Liver (tissue), 3 donors: ENCODE measurements around the gene CRISPLD2.

Experiments
- EGR1 ChIP-seq, 2 donors: IDR thresholded peaks; 2 replicates each; pipeline ENCODE4 v1.6.1; 2016 to 2018; ENCODE audit warnings: antibody characterized with exemption in 2 of 2, low read depth in 2 of 2
- FOXA2 ChIP-seq: IDR thresholded peaks from 2 replicates; pipeline ENCODE4 v1.6.1; 2016; ENCODE audit warnings: antibody characterized with exemption
- GABPA ChIP-seq, 2 donors: IDR thresholded peaks in 1 of 2; conservative IDR thresholded peaks in 1 of 2; 2 replicates each; pipeline ENCODE4 v1.6.1; 2016; ENCODE audit warnings: antibody characterized with exemption in 2 of 2, mild to moderate bottlenecking in 1 of 2, moderate library complexity in 1 of 2
- JUND ChIP-seq, 2 donors: IDR thresholded peaks; 2 replicates each; pipeline ENCODE4 v1.6.1; 2016; ENCODE audit warnings: antibody characterized with exemption in 2 of 2
- NR2F2 ChIP-seq: IDR thresholded peaks from 2 replicates; pipeline ENCODE4 v1.6.1; 2016; ENCODE audit warnings: antibody characterized with exemption
- RAD21 ChIP-seq, 2 donors: IDR thresholded peaks; 2 replicates each; pipeline ENCODE4 v1.6.1; 2016; ENCODE audit warnings: antibody characterized with exemption in 2 of 2, mild to moderate bottlenecking in 2 of 2
- SP1 ChIP-seq: IDR thresholded peaks from 2 replicates; pipeline ENCODE4 v1.6.1; 2018; ENCODE audit warnings: antibody characterized with exemption, mild to moderate bottlenecking
- TAF1 ChIP-seq: conservative IDR thresholded peaks from 2 replicates; pipeline ENCODE4 v1.6.1; 2016; ENCODE audit warnings: antibody characterized with exemption, mild to moderate bottlenecking
- TF ChIP-seq, protein P1 (sequence below): fragments of 150-350 bp; IDR thresholded peaks from 2 replicates; pipeline ENCODE4 v1.5.1; 2017; ENCODE audit warnings: improper control_type of control experiment, low read depth, low read length; ENCODE audit not compliant: missing input control
- TF ChIP-seq, protein P2 (sequence below): IDR thresholded peaks from 2 replicates; pipeline ENCODE4 v1.6.1; 2016; ENCODE audit warnings: antibody characterized with exemption
- TF ChIP-seq, protein P3 (sequence below): IDR thresholded peaks from 2 replicates; pipeline ENCODE4 v1.6.1; 2016; ENCODE audit warnings: antibody characterized with exemption
- TF ChIP-seq, protein P4 (sequence below): IDR thresholded peaks from 2 replicates; pipeline ENCODE4 v1.6.1; 2016; ENCODE audit warnings: antibody characterized with exemption
- TF ChIP-seq, protein P5 (sequence below): IDR thresholded peaks from 2 replicates; pipeline ENCODE4 v1.6.1; 2016; ENCODE audit warnings: antibody characterized with exemption, mild to moderate bottlenecking
- donor health status: healthy.
- donor health status: healthy.

DNA sequence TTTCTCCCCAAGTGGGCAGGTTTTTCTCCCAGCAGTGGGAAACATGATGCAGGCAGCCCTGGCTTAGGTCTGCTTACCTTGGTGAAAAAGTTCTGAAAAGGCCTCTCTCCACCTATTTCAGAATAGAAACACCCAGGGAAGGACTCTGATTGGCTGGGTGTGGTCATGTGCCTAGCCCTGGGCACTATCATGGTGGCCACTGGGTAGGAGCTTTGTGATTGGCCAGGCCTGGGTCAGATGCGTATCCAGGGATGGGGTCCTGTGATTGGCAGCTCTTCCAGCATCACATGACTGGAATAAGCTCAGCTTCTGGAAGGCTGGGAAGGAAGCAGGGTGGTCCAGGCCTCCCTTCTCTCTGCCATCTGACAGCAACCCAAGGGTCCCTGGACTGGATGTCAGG lies 138.0 kb downstream of the CRISPLD2 start:
- TF ChIP-seq, protein P1, sequence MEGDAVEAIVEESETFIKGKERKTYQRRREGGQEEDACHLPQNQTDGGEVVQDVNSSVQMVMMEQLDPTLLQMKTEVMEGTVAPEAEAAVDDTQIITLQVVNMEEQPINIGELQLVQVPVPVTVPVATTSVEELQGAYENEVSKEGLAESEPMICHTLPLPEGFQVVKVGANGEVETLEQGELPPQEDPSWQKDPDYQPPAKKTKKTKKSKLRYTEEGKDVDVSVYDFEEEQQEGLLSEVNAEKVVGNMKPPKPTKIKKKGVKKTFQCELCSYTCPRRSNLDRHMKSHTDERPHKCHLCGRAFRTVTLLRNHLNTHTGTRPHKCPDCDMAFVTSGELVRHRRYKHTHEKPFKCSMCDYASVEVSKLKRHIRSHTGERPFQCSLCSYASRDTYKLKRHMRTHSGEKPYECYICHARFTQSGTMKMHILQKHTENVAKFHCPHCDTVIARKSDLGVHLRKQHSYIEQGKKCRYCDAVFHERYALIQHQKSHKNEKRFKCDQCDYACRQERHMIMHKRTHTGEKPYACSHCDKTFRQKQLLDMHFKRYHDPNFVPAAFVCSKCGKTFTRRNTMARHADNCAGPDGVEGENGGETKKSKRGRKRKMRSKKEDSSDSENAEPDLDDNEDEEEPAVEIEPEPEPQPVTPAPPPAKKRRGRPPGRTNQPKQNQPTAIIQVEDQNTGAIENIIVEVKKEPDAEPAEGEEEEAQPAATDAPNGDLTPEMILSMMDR, result no peak
- TF ChIP-seq JUND (IDR thresholded peaks at IDR 0.05) (no peak), GABPA (IDR thresholded peaks at IDR 0.05 in 1 of 2, conservative IDR thresholded peaks at IDR 0.05 in 1 of 2) (no peak), FOXA2 (no peak), RAD21 (IDR thresholded peaks at IDR 0.05) (no peak), TAF1 (no peak), SP1 (no peak), NR2F2 (no peak), EGR1 (IDR thresholded peaks at IDR 0.05; ENCODE audit: low read depth in 2 of 2) (no peak)
- TF ChIP-seq, protein P2, sequence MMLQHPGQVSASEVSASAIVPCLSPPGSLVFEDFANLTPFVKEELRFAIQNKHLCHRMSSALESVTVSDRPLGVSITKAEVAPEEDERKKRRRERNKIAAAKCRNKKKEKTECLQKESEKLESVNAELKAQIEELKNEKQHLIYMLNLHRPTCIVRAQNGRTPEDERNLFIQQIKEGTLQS, result no peak
- TF ChIP-seq, protein P3, sequence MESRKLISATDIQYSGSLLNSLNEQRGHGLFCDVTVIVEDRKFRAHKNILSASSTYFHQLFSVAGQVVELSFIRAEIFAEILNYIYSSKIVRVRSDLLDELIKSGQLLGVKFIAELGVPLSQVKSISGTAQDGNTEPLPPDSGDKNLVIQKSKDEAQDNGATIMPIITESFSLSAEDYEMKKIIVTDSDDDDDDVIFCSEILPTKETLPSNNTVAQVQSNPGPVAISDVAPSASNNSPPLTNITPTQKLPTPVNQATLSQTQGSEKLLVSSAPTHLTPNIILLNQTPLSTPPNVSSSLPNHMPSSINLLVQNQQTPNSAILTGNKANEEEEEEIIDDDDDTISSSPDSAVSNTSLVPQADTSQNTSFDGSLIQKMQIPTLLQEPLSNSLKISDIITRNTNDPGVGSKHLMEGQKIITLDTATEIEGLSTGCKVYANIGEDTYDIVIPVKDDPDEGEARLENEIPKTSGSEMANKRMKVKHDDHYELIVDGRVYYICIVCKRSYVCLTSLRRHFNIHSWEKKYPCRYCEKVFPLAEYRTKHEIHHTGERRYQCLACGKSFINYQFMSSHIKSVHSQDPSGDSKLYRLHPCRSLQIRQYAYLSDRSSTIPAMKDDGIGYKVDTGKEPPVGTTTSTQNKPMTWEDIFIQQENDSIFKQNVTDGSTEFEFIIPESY, result no peak
- TF ChIP-seq, protein P4, sequence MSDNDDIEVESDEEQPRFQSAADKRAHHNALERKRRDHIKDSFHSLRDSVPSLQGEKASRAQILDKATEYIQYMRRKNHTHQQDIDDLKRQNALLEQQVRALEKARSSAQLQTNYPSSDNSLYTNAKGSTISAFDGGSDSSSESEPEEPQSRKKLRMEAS, result no peak
- TF ChIP-seq, protein P5, sequence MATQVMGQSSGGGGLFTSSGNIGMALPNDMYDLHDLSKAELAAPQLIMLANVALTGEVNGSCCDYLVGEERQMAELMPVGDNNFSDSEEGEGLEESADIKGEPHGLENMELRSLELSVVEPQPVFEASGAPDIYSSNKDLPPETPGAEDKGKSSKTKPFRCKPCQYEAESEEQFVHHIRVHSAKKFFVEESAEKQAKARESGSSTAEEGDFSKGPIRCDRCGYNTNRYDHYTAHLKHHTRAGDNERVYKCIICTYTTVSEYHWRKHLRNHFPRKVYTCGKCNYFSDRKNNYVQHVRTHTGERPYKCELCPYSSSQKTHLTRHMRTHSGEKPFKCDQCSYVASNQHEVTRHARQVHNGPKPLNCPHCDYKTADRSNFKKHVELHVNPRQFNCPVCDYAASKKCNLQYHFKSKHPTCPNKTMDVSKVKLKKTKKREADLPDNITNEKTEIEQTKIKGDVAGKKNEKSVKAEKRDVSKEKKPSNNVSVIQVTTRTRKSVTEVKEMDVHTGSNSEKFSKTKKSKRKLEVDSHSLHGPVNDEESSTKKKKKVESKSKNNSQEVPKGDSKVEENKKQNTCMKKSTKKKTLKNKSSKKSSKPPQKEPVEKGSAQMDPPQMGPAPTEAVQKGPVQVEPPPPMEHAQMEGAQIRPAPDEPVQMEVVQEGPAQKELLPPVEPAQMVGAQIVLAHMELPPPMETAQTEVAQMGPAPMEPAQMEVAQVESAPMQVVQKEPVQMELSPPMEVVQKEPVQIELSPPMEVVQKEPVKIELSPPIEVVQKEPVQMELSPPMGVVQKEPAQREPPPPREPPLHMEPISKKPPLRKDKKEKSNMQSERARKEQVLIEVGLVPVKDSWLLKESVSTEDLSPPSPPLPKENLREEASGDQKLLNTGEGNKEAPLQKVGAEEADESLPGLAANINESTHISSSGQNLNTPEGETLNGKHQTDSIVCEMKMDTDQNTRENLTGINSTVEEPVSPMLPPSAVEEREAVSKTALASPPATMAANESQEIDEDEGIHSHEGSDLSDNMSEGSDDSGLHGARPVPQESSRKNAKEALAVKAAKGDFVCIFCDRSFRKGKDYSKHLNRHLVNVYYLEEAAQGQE, result no peak
